ENCODE data around the gene KATNB1.

Gene KATNB1

DNA sequence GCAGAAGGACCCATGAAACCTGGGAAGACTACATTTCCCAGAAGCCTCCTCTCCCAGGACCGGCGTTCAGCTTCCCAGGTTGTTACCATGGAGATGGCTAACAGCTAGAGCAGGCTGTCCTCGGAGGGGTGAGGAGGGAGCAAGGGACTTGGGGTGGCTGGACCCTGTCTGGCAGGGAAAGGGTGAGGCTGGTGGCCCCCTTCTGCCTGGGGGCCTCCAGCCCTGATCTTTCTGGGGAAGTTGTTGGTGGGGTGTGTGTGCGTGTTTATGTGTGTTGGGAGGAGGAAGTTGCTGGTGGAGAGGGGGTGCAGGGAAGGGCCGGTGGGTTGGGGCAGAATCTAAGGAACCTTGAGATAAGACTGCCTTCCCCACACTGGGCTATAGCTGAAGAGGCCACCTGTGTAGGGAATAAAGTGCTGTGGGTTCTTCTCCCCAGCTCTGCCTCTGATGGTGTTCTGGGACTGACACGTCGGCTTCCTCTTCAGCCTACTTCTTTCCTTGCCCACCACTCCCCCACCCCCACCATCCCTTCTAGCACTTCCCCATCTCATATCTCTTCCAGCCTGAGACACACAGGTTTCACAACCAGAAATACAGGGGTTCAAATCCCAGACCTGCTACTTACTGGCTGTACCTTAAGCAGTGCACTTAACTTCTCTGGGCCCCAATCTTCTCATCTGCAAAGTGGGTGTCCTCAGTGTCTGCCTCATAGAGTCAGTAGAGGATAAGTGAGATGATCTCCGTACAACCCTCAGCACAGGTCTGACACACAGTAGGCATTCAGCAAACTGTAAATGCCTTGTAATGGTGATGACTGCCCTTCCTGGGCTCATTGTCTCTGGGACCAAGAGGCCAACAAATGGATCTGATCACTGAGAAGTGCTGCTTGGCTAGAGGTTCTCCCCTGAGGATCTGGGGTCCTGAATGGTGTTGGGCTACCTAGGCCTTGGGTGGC, 40.6 kb upstream of the KATNB1 start, which contains the start of gene DRC7:
DRC7 (plus strand) TSS at position 82 of the 955 bp plus-strand sequence. CDS start 3,144 bp downstream, outside the sequence.
- H3K27ac Mint-ChIP-seq, result peak within 1 kb of the TSS; percentile 32 to 36
- H3K9me3 Mint-ChIP-seq, result no peaks in the 10 kb centered on the region
- peak within 1 kb of the TSS in 1 of 2 donors; percentile 5 for H3K4me3 Mint-ChIP-seq
- H3K27me3 Mint-ChIP-seq, result peaks cover 6 to 13% of the 10 kb centered on the region in 2 donors
- DNase-seq, result no peak
- H3K36me3 Mint-ChIP-seq (ENCODE audit: insufficient read depth), result peaks cover 6% of the 10 kb centered on the region
- peaks cover 3 to 12% of the 10 kb centered on the region in 2 donors for H3K4me1 Mint-ChIP-seq (ENCODE audit: low read depth in 2 of 2)
- no peak for ATAC-seq (replicated peaks)

DNA sequence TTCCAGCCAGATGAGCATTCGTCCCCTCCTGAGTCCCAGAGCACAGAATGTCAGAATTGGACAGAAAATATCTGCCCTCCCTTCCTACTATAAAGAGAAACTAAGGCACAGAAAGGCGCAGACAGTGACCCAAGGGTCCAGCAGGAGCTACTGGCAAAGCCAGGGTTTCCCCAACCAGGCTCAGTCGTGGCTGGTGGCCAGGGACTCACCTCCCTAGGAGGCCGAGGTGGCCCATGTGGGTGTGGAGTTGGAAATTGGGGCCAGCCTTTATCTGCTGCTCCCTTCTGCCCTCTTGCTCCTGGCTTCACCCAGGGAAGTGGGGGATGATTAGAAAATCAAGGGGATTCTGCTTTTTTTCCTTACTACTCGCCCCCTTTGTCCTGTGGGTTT, 39.9 kb upstream of the KATNB1 start:
- ATAC-seq (replicated peaks) (no peak), DNase-seq (no peak)
- Mint-ChIP-seq H3K27ac (no peak overlapping the region), H3K36me3 (ENCODE audit: insufficient read depth) (peaks cover 6% of the 10 kb centered on the region), H3K27me3 (peaks cover 4 to 13% of the 10 kb centered on the region in 2 donors), H3K4me3 (no peak overlapping the region), H3K9me3 (no peaks in the 10 kb centered on the region), H3K4me1 (ENCODE audit: low read depth in 2 of 2) (peaks cover 5 to 10% of the 10 kb centered on the region in 2 donors)

DNA sequence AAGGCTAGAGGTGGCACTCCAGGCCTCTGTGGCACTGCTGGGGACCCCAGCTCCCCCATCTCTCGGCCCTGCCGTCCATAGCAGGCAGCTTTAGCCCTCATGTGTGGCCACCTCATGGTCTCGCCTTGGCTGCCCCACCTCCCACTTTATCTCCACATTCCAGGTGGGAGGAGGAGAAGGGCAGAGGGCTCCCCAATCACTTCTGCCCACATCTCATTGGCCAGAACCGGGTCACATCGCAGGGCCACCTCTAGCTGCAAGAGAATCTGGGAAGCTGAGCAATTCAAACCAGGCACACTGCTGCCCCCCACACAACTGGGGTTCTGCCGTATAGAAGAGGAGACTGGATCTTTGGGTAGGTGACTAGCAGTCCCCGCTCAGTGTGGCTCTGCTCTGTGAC, 39.3 kb upstream of the KATNB1 start:
- Mint-ChIP-seq H3K4me3 (no peak overlapping the region), H3K36me3 (ENCODE audit: insufficient read depth) (peaks cover 6% of the 10 kb centered on the region), H3K27me3 (peaks cover 0 to 13% of the 10 kb centered on the region in 2 donors), H3K27ac (no peak overlapping the region), H3K9me3 (no peaks in the 10 kb centered on the region), H3K4me1 (ENCODE audit: low read depth in 2 of 2) (peaks cover 5 to 7% of the 10 kb centered on the region in 2 donors)
- ATAC-seq (replicated peaks) (no peak), DNase-seq (no peak)

DNA sequence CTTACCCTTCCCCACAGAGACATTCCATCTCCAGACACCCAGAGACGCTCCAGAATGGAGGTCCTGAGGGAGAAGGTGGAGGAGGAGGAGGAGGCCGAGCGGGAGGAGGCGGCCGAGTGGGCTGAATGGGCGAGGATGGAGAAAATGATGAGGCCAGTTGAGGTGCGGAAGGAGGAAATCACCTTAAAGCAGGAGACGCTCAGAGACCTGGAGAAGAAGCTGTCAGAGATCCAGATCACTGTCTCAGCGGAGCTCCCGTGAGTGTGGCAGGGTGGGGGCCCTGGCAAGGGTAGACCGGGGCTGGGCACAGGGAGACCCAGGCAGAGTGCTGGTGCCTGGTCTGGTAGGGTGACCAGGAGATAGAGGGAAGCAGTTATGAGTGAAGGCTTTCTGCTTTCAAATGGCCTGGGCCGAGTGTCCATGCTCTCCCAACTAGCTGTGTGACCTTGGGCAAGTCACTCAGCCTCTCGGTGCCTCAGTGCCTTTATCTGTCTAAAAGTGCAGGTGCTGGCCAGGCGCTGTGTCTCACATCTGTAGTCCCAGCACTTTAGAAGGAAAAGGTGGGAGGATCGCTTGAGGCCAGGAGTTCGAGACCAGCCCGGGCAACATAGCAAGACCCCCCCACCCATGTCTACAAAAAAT, 37.6 kb upstream of the KATNB1 start:
- no peak for ATAC-seq (replicated peaks)
- H3K27ac Mint-ChIP-seq, result no peak overlapping the region
- H3K4me3 Mint-ChIP-seq, result no peak overlapping the region
- peaks cover 5 to 7% of the 10 kb centered on the region in 2 donors for H3K4me1 Mint-ChIP-seq (ENCODE audit: low read depth in 2 of 2)
- H3K36me3 Mint-ChIP-seq (ENCODE audit: insufficient read depth), result peaks cover 4% of the 10 kb centered on the region
- peaks cover 0 to 7% of the 10 kb centered on the region in 2 donors for H3K27me3 Mint-ChIP-seq
- H3K9me3 Mint-ChIP-seq, result no peaks in the 10 kb centered on the region
- DNase-seq, result no peak

DNA sequence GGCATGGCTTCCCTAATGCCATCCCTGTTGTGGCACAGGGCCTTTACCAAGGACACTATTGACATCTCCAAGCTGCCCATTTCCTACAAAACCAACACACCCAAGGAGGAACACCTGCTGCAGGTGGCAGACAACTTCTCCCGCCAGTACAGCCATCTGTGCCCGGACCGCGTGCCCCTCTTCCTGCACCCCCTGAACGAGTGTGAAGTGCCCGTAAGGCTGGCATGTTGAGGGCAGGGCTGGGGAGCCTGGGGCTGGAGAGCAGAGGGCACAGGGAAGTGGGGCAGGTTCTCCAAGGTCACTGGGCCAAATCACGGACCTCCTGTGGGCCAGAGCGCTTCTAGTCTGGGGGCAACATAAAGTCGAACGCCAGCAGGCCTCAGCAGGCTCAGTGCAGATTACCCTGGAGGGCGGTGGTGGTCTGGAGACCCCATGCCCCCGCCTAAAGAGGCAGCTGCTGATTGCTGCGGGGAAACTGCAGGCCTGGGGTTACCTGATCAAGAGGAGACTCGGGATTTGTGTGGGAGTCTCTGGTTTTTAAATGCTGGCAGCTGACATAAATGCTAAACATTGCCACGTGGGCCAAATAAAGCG, 36.7 kb upstream of the KATNB1 start:
- H3K27me3 Mint-ChIP-seq, result peaks cover 0 to under 1% of the 10 kb centered on the region in 2 donors
- peaks cover 5 to 7% of the 10 kb centered on the region in 2 donors for H3K4me1 Mint-ChIP-seq (ENCODE audit: low read depth in 2 of 2)
- DNase-seq (no peak), ATAC-seq (replicated peaks) (no peak)
- no peak overlapping the region for H3K27ac Mint-ChIP-seq
- no peak overlapping the region for H3K4me3 Mint-ChIP-seq
- peaks cover 4% of the 10 kb centered on the region for H3K36me3 Mint-ChIP-seq (ENCODE audit: insufficient read depth)
- H3K9me3 Mint-ChIP-seq, result no peaks in the 10 kb centered on the region

DNA sequence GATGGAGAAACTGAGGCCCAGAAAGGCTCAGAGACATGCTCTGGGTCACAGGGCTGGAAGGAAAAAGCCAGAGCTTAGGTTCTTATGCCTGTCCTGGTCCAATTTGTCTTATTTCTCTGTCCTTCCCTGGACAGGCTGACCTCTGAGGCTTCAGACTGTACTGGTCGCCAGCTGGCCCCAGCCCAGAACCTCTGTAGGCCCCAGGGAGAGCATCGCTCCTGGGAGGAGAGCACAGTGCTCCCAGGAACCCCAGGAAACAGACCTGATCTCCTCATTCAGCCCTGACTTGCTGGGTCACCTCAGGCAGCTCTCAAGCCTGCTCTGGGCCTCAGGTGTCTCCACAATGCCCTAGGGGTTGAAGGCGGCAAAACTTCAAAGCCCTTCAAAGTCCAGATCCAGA, 36.1 kb upstream of the KATNB1 start:
- H3K27ac Mint-ChIP-seq, result no peak overlapping the region
- peaks cover 4% of the 10 kb centered on the region for H3K36me3 Mint-ChIP-seq (ENCODE audit: insufficient read depth)
- H3K27me3 Mint-ChIP-seq, result no peaks in the 10 kb centered on the region
- no peaks in the 10 kb centered on the region for H3K9me3 Mint-ChIP-seq
- peaks cover 5 to 7% of the 10 kb centered on the region in 2 donors for H3K4me1 Mint-ChIP-seq (ENCODE audit: low read depth in 2 of 2)
- H3K4me3 Mint-ChIP-seq, result no peak overlapping the region
- DNase-seq (no peak), ATAC-seq (replicated peaks) (no peak)

DNA sequence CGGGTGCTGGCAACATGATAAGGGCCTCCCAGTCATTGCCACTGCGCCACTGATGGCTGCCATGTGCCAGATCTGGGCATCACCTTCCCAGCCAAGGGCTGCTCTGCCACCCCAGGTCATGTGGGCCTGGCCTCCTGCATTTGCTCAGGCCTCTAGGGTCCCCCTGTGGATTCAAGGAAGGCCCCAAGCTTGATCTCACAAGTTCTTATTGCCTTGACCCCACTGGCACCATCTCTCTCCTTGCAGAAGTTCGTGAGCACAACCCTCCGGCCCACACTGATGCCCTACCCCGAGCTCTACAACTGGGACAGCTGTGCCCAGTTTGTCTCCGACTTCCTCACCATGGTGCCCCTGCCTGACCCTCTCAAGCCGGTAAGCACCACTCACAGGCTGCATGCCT, 35.7 kb upstream of the KATNB1 start:
- Mint-ChIP-seq H3K36me3 (ENCODE audit: insufficient read depth) (peaks cover 4% of the 10 kb centered on the region), H3K9me3 (no peaks in the 10 kb centered on the region), H3K27me3 (no peaks in the 10 kb centered on the region), H3K27ac (peak overlapping the region in 1 of 2 donors; percentile 33), H3K4me1 (ENCODE audit: low read depth in 2 of 2) (peaks cover 2 to 4% of the 10 kb centered on the region in 2 donors), H3K4me3 (no peak overlapping the region)
- no peak for ATAC-seq (replicated peaks)
- no peak for DNase-seq

DNA sequence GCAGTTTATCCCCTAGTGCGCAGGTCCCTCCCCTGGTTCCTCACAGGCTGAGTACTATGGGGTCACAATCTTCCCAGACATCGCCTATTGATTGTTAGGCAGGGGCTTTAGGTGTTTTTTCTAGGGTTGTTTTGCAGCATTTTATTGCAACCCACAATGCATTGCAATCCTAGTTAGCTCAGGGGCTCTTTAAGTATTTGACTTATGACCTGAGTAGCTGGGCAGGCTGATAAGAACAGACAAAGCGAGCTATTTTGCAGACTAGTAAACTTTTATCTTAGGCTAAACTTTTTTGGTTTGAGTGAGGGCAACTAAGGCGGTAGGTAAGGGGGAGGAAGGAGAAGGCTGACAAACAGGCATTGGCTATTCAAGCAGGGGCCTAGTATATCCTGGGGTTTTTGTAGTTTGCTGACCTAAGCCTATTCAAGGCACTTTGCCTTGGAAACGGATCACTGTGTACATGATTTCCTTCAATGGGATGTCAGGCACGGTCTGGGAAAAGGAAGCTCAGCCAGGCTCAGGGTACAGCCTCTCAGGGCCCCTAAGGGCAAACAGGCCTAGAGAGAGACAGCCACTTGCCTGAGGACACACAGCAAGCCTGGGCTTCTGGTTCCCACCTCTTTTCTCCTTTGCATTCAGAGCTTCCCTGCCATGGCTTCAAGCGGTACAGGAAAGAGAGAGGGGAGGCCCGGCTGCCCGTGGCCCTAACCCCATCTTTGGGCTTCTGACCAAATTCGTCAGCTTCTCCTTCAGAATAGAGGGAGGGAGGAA, 34.6 kb upstream of the KATNB1 start:
- Mint-ChIP-seq H3K27me3 (no peaks in the 10 kb centered on the region), H3K27ac (no peak overlapping the region)

DNA sequence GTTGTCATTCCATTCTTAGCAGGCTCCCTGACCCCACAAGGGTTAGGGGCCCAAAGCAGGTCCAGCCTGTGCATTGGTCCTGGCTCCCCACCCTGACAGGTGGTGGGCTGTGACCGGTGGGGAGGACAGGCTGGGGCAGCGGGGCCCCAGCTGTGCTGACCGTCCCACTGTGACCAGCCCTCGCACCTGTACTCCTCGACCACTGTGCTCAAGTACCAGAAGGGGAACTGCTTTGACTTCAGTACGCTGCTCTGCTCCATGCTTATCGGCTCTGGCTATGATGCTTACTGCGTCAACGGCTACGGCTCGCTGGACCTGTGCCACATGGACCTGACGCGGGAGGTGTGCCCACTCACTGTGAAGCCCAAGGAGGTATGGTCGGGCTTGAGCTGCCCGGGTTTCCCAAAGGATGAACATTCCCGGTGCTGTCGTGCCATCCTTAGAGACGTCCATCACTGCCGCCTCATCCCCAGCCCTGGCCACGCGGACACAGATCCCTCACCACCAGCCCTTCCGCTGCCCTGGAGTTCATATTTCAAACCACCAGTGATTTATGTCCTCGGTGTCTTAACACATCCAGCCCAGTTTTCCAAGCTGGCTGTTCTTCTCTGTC, 33.7 kb upstream of the KATNB1 start:
- Mint-ChIP-seq H3K9me3 (peaks cover 0 to 3% of the 10 kb centered on the region in 2 donors), H3K27ac (no peak overlapping the region), H3K27me3 (peaks cover 4 to 6% of the 10 kb centered on the region in 2 donors), H3K36me3 (ENCODE audit: insufficient read depth) (peaks cover 7% of the 10 kb centered on the region), H3K4me3 (no peak overlapping the region), H3K4me1 (ENCODE audit: low read depth in 2 of 2) (peaks cover 0 to 2% of the 10 kb centered on the region in 2 donors)
- DNase-seq, result no peak
- no peak for ATAC-seq (replicated peaks)

More for the DNA sequence above, 34.6 kb upstream of the KATNB1 start:
- DNase-seq, result no peak
- Mint-ChIP-seq H3K4me1 (ENCODE audit: low read depth in 2 of 2) (peaks cover 0 to 2% of the 10 kb centered on the region in 2 donors), H3K4me3 (no peak overlapping the region), H3K9me3 (no peaks in the 10 kb centered on the region), H3K36me3 (ENCODE audit: insufficient read depth) (peaks cover 4% of the 10 kb centered on the region)
- ATAC-seq (replicated peaks), result no peak

DNA sequence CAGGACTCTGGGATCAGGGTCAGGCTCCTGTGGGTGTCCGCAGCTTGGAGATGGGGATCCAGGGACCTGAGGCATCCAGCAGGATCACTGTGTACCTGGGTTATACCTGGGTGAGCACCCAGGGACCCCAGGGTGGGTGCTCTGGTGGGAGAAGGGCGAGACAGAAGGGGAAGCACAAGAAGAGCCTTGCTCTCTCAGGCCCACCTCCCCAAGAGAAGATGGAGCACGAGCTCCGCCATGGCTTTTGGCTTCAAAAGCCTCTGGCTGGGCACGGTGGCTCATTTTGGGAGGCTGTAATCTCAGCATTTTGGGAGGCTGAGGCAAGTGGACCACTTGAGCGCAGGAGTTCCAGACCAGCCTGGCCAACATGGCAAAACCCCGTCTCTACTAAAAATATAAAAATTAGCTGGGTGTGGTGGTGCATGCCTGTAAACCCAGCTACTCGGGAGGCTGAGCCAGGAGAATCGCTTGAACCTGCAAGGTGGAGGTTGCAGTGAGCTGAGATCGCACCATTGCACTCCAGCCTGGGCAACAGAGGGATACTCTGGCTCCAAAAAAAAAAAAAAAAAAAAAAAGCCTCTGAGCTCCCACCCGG, 32.1 kb upstream of the KATNB1 start:
- no peak overlapping the region for H3K4me3 Mint-ChIP-seq
- peaks cover 0 to 4% of the 10 kb centered on the region in 2 donors for H3K9me3 Mint-ChIP-seq
- no peak overlapping the region for H3K27ac Mint-ChIP-seq
- peaks cover 7% of the 10 kb centered on the region for H3K36me3 Mint-ChIP-seq (ENCODE audit: insufficient read depth)
- DNase-seq (no peak), ATAC-seq (replicated peaks) (no peak)
- peaks cover 0 to 2% of the 10 kb centered on the region in 2 donors for H3K4me1 Mint-ChIP-seq (ENCODE audit: low read depth in 2 of 2)
- H3K27me3 Mint-ChIP-seq, result peaks cover 16 to 23% of the 10 kb centered on the region in 2 donors

DNA sequence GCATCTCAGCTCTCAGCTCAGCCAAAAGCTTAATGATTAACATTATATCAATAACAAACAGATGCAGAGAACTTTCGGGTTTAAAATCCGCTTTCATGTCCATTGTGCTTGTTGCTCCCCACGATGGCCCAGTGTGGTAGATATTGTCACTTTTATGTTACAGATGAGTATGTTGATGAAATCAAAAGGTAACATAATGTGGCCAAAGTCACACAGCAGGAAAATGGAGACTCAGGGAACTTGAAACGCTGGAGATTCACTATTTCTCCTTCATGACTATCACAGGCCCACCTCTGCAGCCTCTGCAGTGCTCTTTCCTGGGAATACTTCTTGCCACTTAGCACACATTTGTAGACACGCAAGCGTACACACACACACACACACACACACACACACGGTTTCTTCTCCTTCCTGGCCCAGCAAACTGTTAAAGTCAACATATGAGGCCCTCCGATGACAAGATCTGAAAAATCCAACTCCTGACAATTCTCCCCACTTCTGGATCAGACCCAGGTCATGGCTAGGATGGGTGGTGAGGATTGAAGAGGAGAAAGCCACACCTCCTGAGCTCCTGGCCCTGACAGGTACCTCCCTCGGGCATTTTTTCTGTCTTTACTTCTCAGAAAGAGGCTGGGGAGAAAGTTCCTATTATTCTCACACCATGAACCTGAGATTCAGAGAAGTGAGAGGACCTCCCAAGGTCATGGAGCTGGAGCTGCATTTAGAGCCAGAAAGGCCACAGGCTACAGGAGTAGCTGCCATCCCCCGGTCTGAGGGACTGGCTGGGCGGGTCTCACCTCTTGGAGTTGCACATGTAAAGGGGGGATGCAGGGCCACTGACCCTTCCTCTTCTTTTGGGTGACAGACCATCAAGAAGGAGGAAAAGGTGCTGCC, 31.3 kb upstream of the KATNB1 start:
- Mint-ChIP-seq H3K36me3 (ENCODE audit: insufficient read depth) (peaks cover 7% of the 10 kb centered on the region), H3K9me3 (peaks cover 0 to 4% of the 10 kb centered on the region in 2 donors), H3K4me1 (ENCODE audit: low read depth in 2 of 2) (peaks cover 0 to 2% of the 10 kb centered on the region in 2 donors), H3K27ac (no peak overlapping the region), H3K4me3 (no peak overlapping the region), H3K27me3 (peaks cover 17 to 24% of the 10 kb centered on the region in 2 donors)
- ATAC-seq (replicated peaks) (no peak), DNase-seq (no peak)
